ENCODE results near the gene USB1.

USB1 gene, protein sequence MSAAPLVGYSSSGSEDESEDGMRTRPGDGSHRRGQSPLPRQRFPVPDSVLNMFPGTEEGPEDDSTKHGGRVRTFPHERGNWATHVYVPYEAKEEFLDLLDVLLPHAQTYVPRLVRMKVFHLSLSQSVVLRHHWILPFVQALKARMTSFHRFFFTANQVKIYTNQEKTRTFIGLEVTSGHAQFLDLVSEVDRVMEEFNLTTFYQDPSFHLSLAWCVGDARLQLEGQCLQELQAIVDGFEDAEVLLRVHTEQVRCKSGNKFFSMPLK

DNA sequence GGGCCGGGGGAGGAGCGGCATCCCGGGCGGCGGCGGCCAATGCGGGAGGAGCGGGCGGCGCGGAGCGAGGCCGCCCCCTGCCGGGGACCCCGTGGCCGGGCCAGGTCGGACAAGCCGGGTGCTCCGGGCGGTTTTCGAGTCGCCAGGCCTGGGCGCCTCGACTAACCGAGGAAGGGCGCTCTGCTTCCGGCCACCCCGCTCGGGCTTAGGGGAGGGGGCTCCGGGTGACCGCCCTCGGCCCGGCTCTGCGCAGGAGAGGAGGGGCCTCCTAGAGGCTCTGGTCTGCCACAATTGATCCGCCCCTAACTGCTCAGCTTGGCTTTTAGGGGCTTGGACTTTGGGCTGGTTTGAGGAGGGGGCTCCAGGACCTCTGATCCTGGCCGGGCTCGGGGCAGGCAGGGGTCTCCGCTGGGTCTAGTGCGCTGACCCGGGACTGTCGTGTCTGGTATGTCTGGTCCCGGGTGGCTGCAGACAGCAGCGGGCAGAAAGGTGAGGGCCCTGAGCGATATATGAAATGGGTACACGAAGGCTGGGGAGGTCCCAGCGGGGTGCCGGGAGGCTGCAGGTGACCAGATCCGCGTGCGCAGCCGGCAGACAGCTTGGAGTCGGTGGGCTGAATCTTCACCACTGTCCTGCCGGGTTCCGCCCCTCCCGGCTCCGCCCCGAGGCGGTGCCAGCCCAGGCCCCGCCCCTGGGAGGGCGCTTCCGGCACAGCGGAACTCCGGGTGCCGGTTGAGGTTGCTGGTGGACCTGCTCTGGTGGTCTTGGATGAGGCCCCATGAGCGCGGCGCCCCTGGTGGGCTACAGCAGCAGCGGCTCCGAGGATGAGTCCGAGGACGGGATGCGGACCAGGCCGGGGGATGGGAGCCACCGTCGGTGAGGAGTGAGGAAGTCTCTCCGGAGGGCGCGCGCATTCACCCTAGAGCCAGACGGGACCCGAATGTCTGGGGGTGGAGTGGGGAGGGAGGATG lies at the start of gene USB1:
Gene USB1, plus strand, starts transcription at position 702 of the 971 bp plus-strand sequence. Its CDS starts 77 bp downstream, at position 779.
- DNase-seq, result peak; percentile 86

DNA sequence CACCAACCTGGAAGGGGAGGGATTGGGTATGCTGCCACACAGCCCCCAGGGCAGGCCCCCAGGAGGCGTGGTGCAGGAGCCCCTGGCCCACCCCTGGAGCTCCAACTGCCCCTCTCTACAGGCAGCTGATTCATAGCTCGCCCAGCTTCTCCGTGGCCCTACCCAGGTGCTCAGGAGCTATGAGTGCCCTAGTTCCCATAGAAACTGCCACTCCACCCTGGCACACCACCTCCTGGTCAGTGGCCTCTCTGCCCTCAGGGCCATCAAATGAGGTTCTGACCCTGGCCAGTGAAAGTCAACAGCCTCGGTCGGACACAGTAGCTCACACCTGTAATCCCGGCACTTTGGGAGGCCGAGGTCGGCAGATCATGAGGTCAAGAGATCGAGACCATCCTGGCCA lies 48.3 kb upstream of the USB1 start:
- no peak for DNase-seq

DNA sequence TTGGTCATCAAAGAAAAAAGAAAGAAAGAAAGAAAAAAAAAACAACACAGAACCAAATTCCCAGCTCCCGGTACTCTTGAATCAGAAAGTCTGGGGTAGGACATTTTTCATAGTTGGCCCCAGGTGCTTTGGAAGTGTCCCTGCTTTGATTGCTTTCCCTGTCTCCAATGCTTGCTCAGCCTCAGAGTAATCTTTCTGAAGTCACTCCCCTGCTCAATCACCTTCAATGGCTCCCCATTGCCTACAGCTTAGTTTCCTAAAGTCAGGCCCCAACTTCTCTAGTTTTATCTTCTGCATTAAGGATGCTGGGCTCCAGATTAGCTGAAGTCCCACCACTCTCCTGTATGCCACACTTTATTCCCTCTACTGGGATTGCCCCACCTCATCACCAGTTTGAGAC lies 47.4 kb upstream of the USB1 start:
- no peak for DNase-seq

DNA sequence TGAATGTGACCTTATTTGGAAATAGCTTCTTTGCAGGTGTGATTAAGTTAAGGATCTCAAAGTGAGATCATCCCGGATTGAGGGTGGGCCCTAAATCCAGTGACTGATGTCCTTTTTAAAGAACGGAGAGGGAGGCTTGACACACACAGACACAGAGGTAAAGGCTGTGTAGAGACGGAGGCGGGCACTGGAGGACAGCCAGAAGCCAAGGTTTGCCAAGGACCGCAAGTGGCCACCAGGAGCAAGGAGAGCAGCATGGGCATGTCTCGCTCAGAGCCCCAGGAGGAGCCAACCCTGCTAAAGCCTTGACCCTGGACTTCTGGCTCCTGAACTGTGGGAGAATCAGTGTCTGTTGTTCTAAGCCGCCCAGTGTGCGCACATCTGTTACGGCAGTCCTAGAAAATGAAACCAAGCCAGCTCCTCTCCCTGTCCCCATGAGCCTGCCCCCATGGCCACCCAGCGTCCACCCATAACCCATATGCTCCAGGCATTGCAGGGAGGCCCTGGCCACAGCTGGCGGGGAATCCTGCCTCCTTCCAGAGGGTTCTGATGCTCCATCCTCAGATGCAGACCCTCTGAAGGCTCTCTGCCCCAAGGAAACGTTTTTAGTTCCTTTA lies 45.5 kb upstream of the USB1 start:
- no peak for DNase-seq

DNA sequence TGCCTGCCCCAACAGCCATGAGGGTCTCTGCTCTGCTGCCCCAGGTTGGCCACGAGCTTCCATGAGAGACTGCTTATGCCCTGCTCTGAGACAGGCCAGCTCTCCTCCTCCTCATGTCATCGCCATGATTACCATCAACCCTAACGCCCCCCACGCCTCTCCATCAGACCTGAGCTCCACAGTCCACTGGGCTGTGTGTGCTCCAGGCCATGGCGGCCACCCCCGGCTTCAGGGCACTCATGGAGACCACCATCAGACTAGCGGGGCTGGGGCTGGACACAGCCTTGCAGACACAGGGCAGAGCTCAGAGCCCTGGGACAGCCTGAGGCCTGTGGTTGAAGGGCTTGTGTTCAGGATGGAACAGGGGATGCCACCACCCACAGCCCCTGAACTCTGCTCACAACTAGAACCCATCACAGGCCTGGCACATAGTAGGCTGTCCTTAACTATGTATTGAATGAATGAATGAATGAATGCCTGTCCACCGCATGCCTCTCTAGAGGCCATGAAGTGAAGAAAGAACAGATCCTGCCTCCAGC lies 44.9 kb upstream of the USB1 start:
- DNase-seq, result no peak

DNA sequence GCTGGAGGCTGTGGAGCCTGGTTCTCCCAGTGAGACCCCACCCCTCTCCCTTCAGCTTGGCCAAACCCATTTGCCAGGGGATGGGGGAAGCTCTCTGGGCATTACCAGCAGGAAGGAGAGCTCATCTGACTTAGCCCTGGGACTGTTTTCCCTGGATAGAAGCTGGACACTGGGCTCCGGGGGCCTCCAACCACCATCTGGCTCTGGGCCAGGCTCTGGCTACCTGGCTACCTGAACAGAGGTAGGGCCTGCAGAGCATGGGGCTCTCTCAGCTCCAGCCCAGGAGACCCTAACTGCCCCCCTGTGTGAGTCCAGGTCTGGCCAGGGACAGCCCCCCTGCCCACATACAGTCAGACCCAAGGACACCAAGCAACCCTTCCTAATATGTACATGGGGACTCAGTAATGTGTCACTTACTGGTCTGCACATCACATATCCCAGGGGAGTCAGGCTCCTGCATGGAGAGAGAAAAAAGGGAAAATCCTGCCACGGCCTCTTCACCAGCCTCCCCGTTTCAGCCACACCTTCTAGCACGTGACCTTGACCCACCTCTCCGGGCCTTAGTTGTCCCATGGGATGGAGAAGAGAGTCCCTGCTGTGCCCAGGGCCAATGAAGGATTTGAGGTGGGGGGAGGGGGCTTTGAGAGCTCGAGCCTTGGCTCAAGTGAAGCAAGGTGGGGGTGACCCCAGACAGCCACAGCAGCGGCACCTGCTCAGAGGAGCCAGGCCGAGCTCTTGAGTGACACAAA lies 44.1 kb upstream of the USB1 start:
- DNase-seq, result no peak

DNA sequence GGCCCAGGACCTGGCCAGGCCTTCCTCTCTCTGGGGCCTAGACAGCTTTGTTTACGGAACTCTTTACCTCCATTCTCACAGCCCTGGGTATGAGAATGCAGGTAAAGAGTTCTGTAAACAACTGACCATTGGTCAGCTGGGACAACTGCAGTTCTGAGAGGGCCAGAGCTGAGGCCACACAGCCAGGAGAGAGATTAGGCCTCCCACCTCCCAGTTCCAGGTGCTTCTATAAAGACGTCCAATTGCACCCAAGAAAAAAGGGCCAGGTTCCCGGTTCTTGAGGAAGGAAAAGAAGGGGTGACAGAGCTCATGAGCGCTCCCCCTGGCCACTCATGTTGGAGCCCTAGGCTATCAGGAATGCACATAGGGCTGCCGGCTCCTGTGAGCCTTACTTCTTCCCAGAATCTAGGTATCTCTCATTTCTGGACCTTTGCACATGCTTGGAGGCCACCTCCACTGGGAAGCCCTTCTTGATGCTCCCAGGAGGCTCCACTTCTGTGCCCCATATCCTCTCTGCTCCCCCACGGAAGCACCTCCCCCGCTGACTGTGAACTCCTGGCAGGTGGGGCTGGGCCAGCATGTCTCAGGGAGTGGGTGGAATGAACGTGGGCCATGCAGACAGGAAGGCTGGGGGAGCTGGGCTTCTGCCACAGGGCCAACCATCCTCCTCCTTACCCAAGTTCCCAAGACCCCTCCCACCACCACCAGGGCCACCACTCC lies 43.4 kb upstream of the USB1 start:
- DNase-seq, result no peak

DNA sequence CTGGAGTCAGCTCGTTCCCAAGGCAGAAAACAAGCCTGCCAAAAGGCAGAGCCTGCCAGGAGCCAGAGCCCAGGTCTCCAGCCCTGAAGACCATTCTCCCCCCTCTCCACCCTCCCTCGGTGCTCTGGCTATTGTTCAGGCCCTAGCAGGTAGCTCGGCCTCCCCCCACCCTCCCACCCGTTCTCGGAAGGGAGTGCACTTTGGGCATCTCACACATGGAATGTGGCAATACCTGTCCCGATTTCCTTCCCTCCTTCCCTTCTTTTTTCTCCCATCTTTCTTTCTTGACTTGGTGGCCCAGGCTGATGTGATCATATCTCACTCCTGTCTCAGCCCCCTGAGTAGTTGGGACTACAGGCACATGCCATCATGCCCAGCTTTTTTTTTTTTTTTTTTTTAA lies 42.7 kb upstream of the USB1 start:
- DNase-seq, result no peak

DNA sequence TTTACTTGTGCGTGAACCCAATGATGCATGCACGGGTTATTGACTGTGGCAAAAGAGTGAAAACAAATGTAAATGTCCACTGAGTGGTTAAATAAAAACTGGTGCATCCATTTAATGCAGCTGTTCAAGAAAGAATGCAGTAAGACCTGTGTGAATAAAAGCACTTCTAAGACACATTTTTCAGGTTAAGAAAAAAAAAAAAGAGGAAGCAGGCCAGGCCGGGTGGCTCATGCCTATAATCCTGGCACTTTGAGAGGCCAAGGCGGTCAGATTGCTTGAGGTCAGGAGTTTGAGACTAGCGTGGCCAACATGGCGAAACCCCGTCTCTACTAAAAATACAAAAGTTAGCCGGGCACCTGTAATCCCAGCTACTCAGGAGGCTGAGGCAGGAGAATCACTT lies 42.1 kb upstream of the USB1 start:
- no peak for DNase-seq

DNA sequence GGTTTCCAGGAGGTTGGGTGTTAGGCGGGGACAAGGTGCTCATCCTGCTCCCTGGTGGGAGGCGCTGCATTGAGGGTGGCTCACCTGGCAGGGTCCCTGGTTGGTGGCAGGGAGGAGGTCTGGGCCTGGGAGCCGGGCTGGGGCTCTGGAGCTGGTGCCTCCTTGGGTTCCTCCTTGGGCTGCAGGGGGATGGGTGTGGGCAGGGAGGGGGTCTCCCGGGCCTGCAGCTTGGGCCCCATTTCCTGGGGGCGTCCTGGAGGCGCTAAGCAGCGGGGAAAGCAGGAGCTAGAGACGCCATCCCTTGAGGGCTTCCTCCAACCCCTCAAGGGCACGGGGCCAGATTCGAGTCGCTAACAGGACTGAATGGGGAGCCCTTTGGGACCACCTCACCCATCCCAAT lies 41.4 kb upstream of the USB1 start:
- no peak for DNase-seq

DNA sequence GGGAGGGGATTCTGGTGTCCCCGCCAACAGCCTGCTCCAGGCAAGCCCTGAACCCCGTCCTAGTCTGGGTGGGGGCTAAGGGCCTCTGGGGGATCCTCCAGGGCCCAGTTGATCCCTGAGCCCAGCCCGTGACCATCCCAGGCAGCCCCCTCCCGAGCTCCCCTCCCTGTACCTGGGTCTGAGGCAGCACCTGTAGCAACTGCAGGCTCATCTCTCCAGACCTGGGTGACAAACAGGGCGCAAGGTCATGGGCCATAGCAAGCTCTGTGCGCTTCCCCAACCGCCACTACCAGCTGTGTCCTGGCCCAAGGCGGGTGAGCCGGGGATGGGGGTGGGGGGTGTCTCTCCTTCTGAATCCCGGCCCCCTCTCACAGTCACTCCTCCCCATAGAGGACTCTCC lies 40.9 kb upstream of the USB1 start:
- DNase-seq, result no peak

DNA sequence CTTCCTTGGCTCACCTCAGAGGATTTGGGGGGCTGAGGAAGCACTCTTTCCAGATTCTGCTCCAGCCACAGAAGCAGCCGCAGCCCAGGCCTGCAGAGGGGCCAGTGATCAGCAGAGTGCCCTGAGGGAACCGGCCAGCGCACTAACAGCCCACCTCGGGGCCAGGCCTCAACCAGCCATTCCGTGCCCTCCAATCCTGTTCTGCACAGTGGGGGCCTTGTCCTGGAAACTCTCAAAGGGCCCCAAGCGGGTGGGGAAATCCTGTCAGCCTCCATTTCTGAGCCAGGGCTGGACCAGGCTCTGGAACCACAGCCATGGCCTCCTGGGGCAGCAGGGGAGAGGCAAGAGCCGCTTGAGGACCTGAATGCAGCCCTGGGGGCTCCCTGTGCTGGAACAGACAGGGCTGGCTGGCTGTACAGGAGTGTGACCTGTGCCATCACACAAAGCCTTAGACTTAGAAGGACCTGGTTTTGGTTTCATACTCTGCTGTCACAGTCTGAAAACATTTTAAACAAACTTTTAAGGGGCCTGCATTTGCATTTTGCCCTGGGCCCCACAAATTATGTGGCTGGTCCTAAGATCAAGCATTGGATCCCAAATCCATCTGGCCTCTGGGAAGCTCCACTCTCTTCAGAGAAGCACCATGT lies 40.3 kb upstream of the USB1 start:
- no peak for DNase-seq

DNA sequence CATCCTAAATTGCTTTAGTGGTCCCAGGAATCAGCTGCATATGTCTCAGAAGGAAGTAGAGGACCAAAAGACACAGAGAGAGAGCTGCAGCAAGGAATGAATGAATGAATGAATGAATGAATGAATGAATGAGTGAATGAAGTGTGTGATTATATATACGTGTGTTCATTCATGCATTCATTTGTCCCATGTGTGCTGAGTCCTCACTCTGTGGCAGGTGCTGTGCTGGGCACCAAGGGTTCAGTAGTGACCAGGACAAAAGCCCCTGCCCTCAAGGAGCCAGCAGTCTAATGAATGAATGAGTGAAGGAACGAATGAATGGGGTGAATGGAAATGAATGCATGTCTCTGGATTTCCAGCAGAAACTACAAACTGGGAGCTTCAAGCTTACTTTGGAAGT lies 39.7 kb upstream of the USB1 start:
- DNase-seq, result no peak

DNA sequence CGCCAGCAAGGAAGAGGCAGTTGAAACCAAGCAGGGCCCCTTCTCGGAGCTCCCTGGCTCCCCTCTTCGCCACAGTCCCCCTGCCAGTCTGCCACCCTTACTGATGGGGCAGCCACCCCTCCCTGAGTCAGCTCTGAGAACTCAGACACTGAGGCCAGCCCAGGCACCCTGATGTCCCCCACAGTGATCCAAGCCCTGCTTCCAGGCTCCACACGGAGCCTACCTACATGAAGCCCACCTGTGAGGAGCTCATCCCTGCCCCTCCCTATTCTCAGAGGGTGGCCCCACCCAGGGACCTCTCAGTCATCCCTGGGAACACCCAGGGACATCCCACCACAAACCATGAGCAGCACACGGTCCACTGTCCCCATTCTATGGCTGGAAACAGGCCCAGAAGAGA lies 39.2 kb upstream of the USB1 start:
- DNase-seq, result no peak

DNA sequence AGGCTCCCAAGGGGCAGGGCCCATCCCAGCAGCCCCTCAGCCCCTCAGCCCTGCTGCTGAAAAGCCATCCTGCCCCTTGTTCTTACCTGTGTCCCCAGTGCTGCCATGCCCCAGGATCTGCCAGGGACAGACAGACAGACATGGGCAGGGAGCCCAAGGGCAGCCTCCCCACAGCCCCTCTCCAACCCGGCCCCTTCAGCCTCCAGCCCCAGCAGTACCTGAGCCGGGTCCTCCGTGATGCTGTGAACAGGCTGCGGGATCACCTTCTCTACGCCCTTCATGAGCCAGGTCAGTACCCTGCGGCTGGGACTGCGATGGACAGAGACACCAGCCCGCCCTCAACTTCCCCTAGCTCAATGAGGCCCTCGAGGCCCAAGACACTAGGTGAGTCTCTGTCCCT lies 38.5 kb upstream of the USB1 start:
- no peak for DNase-seq

DNA sequence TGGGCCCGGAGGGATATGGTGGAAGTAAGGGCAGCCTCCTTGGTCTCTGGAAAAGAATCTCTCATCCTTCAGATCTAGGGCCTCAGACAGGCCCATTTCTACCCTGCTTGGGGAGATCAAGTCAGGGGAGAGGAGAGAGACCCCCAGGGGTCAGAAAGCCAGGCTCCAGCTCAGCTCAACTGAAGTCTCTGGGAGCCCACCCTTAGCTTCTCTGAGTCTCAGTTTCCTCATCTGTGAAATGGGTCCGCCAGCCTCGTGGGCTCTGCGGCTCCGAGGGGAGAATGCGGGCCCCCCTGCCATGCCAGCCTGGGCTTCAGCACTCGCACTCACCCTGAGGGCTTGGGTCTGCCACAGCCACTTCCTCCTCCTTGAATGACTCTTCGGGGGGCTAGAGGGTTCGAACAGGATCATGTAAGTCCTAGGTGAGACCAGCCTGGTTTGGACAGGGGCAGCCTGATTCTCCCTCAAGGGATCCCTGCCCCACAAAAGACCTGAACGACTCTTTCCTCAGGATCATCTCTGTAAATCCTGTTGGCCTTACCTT lies 37.0 kb upstream of the USB1 start:
- DNase-seq, result no peak

DNA sequence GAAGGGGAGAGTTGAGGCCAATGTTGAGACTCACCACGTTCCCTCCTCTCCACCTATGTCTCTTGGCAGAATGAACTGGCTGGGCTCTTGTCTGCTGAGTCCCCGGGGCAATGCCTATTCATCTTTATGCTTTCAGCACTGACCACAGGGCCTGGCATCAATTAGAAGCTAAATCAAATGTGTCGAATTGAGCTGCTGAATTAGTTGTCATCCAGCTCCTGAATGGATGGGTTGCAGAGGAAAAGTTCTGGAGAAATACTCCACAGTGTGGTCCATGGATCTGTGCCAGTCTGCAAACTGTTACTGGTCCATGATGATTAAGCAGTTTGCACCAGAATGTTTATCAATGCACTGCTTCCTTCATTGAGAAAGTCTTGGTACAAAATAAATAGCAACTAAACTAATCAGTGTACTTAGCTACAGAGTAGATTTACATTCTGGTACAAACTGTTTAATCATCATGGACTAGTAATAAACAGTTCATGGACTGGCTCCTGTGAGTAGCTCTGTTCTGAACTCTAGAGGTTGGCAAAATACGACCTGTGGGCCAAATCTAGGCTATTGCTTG lies 34.9 kb upstream of the USB1 start:
- no peak for DNase-seq

DNA sequence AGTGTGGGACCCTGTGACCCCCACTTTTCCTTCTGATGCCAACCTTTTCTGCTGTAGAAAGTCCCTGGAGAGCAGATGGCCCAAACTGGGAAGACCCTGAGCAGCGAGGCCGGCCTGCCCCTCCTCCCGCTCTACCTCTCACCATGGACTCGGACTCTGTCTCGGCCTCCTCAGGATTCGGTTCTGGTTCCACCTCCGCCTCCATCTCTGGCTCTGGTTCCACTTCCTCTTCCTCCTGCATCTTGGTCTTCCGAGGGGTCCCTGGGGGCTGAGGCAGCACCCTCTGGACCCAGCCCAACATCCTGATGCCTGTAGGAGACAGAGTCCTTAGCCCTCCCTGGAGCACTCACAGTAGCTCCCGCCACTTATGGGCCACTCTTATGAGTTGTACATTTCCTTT lies 34.2 kb upstream of the USB1 start:
- no peak for DNase-seq

DNA sequence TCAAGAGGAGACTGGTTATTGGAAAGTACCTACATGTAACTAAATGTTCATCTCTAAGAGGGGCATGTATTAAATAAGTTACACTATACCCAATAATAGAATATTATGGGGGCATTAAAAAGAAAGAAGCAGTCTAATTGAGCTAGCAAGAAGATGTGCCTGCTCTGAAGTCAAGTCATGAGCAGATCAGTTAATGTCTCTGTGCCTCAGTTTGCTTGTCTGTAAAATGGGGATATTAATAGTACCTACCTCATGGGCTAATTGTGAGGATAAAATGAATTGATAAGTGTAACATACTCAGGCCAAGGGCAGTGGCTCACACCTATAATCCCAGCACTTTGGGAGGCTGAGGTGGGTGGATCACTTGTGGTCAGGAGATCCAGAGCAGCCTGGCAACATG lies 33.3 kb upstream of the USB1 start:
- DNase-seq, result no peak

DNA sequence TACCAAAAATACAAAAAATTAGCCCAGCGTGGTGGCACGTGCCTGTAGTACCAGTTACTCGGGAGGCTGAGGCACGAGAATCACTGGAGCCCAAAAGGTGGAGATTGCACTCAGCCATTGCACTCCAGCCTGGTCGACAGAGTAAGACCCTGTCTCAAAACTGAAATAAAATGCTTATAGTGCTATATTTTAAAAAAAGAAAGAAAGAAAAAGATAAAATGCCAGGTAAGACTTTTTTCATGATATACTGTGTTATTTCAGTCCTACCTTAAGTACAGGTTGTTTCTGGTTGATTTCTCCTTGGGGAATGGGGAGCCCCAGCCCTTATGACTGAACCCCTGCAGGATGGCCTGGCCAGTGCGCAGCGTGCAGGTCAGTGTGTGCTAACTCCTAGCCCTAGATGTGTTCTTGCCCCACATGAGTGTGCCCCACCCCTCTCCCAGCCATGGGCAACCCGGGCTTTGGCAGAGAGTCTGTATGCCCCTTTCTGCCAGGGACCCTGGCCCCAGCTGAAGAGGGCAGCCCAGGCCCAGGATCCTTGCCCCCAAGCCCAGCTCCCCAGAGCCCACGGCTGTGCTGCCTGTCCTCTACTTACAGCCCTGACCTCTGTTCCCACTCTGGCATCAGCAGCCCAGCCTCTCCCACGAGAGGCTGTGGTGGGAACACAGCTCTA lies 31.6 kb upstream of the USB1 start:
- no peak for DNase-seq
